Activated CD4-positive, alpha-beta T cell treated with anti-CD3 and anti-CD28 coated beads for 36 hours (primary cell): ENCODE results near the gene CCNY. TPM values are rescaled to one million over a fixed set of nuclear protein-coding genes. Genes with fewer than 3 reads are reported as not detected.
A peak's percentile ranks its signal among the peaks of the same experiment; 100 is the strongest.

ENCODE experiments used
- ATAC-seq: fragments of 200-7000 bp; cut with Tn5 transposase; one replicate; pipeline ENCODE4 v1.10.0; 2021; ENCODE audit warnings: mild to moderate bottlenecking, moderate library complexity
- CTCF ChIA-PET: fragments of 350-600 bp; sonication (Branson Sonifier 250); formaldehyde crosslinking; loops from one replicate; lab custom pipeline; 2021; ENCODE audit warnings: antibody characterized with exemption; lab: Charles Lee
- POLR2A ChIA-PET: fragments of 350-600 bp; sonication (Branson Sonifier 250); formaldehyde crosslinking; loops from one replicate; lab custom pipeline; 2021; ENCODE audit warnings: antibody characterized with exemption, inconsistent platforms; lab: Charles Lee
- DNase-seq: peaks from one replicate; pipeline ENCODE4 v3.0.0-alpha.2; 2020
- H3K27ac Mint-ChIP-seq: one replicate; pipeline ENCODE4 v1.8.0; 2021; ENCODE audit warnings: mixed read lengths
- H3K27me3 Mint-ChIP-seq: one replicate; pipeline ENCODE4 v1.8.0; 2021; ENCODE audit warnings: mixed read lengths
- H3K36me3 Mint-ChIP-seq: one replicate; pipeline ENCODE4 v1.8.0; 2021; ENCODE audit warnings: low read depth, mixed read lengths
- H3K4me1 Mint-ChIP-seq: one replicate; pipeline ENCODE4 v1.8.0; 2021; ENCODE audit warnings: mixed read lengths
- H3K4me3 Mint-ChIP-seq: one replicate; pipeline ENCODE4 v1.8.0; 2021; ENCODE audit warnings: mild to moderate bottlenecking, moderate library complexity, mixed read lengths
- H3K9me3 Mint-ChIP-seq: one replicate; pipeline ENCODE4 v1.8.0; 2021; ENCODE audit warnings: low read depth, mixed read lengths
- intact Hi-C, 2 experiments: fragments of 100-400 bp; cut with DNase I in 1 of 2; cut with micrococcal nuclease in 1 of 2; formaldehyde crosslinking; loops; one replicate each; pipeline versions ENCODE4 v1.14.2 to v1.15.1; 2022 to 2024; cut with DNase I, micrococcal nuclease
- total RNA-seq, 2 experiments: library from RNA; stranded (reverse); gene quantifications; one replicate each; pipeline ENCODE4 v1.2.3, GENCODE V29; 2021

The CCNY gene
- total RNA-seq, 2 experiments from 2014 or later = 49.4 to 54.0 TPM

DNA sequence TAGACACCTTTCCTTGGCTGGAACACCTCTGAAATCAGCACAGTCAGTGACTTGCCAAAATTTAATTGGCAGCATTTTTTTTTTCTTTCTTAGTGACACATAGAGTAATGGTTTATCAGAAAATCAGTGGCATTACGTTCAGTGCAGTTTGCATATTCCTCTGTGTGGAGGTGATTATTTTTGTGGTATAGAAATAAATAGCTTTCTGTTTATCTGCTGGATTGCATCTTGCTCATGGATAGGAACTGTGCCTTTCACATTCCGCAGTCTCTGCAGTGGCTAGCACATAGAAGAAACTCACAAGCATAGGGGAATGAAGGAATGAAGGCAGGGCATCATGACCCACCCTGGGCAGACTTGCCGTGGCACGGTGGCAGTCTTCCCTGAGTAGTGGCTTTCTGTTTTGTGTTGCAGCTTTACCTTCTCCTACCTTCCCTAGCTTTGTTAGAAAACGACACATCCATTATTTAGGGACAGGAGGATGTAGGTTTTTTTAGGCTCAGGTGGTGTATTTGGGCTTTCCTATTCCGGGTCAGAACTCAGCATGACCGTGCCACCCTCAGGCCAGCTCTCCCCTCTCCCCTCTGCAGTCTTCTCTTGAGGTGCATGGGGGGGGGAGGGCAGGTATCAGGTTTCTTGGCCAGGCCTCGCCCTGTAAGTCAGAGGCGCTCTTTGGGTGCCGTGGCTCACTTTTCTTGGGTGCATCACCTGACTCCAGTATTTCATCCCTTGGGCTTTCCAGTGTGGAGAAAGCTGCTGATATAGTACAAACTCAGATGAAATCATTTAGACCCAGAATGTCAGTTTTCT is 156.3 kb downstream of the CCNY start:
- DNase-seq = no peak
- Mint-ChIP-seq H3K27ac (no peak overlapping the region), H3K27me3 (no peaks in the 10 kb centered on the region), H3K4me1 (peaks cover 39% of the 10 kb centered on the region), H3K9me3 (no peaks in the 10 kb centered on the region), H3K4me3 (no peak overlapping the region), H3K36me3 (peaks cover 4% of the 10 kb centered on the region)
- CTCF ChIA-PET = no interaction called here
- ATAC-seq = no peak
- intact Hi-C loops = no loop called here
- POLR2A ChIA-PET = interaction anchor here (0.7 kb wide), 1 partner anchor 33 kb away, joined by 3 read pairs; no protein-coding TSS in a partner anchor

DNA sequence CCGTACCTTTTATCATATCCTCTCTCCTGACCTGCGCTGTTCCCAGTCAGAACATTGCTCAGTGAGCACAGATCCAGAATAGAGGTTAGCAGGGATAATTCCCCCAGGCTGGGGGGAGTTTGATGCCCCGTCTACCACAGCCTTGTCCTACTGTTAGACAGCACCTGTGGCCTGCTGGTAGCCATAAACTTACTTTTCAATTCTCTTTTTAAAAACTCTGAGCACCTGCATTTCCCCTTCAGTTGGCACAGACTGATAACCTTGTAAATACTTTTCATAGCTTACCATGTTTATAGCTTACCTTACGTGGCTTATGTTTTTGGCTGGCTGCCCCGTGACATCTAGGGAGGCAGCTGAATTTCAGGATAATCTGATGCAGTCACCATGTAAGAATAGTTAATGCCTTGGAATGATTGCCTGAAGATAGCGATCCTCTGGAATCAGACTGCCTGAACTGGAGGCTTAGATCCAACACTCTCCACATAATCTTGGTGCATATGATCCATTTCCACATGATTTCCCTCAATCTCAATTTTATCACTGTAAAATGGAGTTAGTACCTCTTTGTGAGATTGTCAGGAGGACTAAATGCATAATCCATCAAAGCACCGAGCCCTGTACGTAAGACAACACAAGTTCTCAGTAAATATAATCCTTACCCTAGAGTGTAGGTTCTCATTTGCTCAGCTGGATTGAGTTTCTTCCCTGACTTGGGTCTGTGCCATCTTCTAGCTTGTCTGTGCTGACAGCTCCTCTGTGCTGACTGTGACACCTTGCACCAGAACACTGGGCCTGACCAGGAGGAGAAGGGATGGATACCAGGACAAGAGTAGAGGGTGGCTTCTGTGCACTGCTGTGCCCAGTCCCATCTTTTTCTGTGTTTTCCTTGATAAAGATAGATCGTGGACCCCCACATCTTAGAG is 157.1 kb downstream of the CCNY start:
- ChIA-PET CTCF (no interaction called here), POLR2A (no interaction called here)
- Mint-ChIP-seq H3K36me3 (peaks cover 6% of the 10 kb centered on the region), H3K4me3 (no peak overlapping the region), H3K27me3 (no peaks in the 10 kb centered on the region), H3K4me1 (peaks cover 48% of the 10 kb centered on the region), H3K9me3 (no peaks in the 10 kb centered on the region), H3K27ac (no peak overlapping the region)
- ATAC-seq (no peak), DNase-seq (no peak)
- intact Hi-C loops = no loop called here

- Mint-ChIP-seq H3K9me3 (no peaks in the 10 kb centered on the region), H3K27me3 (no peaks in the 10 kb centered on the region), H3K4me3 (no peak overlapping the region), H3K27ac (peak overlapping the region; percentile 33), H3K36me3 (peaks cover 6% of the 10 kb centered on the region), H3K4me1 (peaks cover 55% of the 10 kb centered on the region)
- intact Hi-C loops = no loop called here
- ATAC-seq (no peak), DNase-seq (no peak)
- CTCF ChIA-PET = no interaction called here
- POLR2A ChIA-PET = no interaction called here
These were observed 159.3 kb downstream of the CCNY start for GRCh38 chr10:35495521-35496119.

DNA sequence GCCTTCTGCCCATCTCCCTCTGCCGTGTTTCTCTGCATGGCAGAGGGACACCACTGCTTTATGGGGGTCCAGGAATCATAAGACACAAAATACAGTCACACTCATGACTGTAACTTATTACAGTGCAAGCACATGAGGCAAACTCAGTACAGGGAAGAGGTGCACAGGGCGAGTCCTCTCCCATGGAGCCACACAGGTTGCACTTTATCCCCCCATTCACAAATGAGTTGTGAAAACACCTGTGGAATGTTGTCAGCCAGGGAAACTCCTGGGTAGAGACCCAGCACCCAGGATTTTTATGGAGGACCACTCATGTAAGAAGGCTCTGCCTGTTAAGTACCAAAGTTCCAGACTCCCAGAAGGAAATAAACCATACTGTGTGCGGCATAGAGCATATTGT is 161.6 kb downstream of the CCNY start:
- DNase-seq = no peak
- H3K4me1 Mint-ChIP-seq = peaks cover 44% of the 10 kb centered on the region
- H3K27me3 Mint-ChIP-seq = no peaks in the 10 kb centered on the region
- ChIA-PET POLR2A (interaction anchor here (0.7 kb wide), 1 partner anchor 46 kb away, joined by 8 read pairs; no protein-coding TSS in a partner anchor), CTCF (interaction anchor here (0.6 kb wide), 1 partner anchor 8 kb away, joined by 3 read pairs; no protein-coding TSS in a partner anchor)
- no peaks in the 10 kb centered on the region for H3K9me3 Mint-ChIP-seq
- no peak overlapping the region for H3K4me3 Mint-ChIP-seq
- intact Hi-C loops = no loop called here
- no peak overlapping the region for H3K27ac Mint-ChIP-seq
- peaks cover 4% of the 10 kb centered on the region for H3K36me3 Mint-ChIP-seq
- ATAC-seq = no peak

DNA sequence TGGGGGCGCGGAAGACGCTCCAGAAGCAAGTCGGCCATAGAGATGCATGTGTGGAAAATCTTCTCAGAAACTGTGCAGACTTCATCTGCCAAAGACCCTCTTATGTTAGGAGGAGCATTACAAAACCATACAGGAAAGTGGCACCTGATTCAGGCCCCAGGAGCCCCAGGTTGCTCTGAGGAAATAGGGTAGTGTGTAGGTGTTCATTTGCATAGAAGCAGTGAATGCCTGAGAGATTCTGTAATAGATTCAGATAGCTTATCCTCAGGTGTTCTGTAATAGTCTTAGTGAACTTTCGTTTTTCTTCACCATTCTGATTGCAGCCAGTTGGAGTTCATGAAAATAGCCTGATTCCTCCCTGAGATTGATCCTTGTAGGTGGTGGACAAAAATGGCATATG is 162.4 kb downstream of the CCNY start:
- Mint-ChIP-seq H3K4me1 (peaks cover 40% of the 10 kb centered on the region), H3K9me3 (no peaks in the 10 kb centered on the region), H3K4me3 (no peak overlapping the region), H3K27me3 (no peaks in the 10 kb centered on the region), H3K36me3 (peaks cover 4% of the 10 kb centered on the region), H3K27ac (no peak overlapping the region)
- ChIA-PET CTCF (interaction anchor here (0.5 to 0.7 kb wide), 3 partner anchors 50 to 258 kb away, joined by 3 to 4 read pairs (median 3); no protein-coding TSS in a partner anchor), POLR2A (interaction anchor here (0.6 kb wide), 1 partner anchor 1946 kb away, joined by 8 read pairs; no protein-coding TSS in a partner anchor)
- DNase-seq (no peak), ATAC-seq (no peak)
- intact Hi-C loops = no loop called here

GRCh38 chr10:35501923-35502322 is 165.6 kb downstream of the CCNY start:
- Mint-ChIP-seq H3K27ac (no peak overlapping the region), H3K36me3 (peaks cover 5% of the 10 kb centered on the region), H3K9me3 (no peaks in the 10 kb centered on the region), H3K4me3 (no peak overlapping the region), H3K27me3 (no peaks in the 10 kb centered on the region), H3K4me1 (peaks cover 22% of the 10 kb centered on the region)
- DNase-seq (no peak), ATAC-seq (no peak)
- ChIA-PET CTCF (interaction anchor here (0.7 to 1.5 kb wide), 3 partner anchors 19 to 508 kb away, joined by 3 to 5 read pairs (median 4); no protein-coding TSS in a partner anchor), POLR2A (no interaction called here)
- intact Hi-C loops = no loop called here

DNA sequence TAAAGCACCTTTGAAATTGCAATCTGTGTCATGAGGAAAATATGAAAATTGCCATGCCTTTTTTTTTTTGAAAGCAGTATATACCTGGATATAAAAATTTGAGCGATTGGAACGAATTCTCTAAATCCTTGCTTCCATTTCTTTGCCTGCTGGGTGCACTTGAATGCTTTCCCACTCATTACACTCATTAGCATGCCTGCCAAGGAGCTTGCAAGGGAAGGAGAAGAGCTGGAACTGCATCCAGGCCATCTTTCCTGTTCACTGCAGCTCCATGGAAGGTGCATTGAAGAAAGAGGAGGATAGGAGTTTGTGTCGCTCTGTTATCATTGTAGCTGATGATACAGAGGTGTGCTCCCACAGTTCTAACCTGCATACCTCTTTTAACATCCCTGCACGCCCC is 166.4 kb downstream of the CCNY start:
- peaks cover 21% of the 10 kb centered on the region for H3K4me1 Mint-ChIP-seq
- no peaks in the 10 kb centered on the region for H3K9me3 Mint-ChIP-seq
- peaks cover 4% of the 10 kb centered on the region for H3K36me3 Mint-ChIP-seq
- H3K4me3 Mint-ChIP-seq = no peak overlapping the region
- intact Hi-C loops = no loop called here
- H3K27me3 Mint-ChIP-seq = no peaks in the 10 kb centered on the region
- POLR2A ChIA-PET = no interaction called here
- CTCF ChIA-PET = no interaction called here
- ATAC-seq (no peak), DNase-seq (no peak)
- no peak overlapping the region for H3K27ac Mint-ChIP-seq

DNA sequence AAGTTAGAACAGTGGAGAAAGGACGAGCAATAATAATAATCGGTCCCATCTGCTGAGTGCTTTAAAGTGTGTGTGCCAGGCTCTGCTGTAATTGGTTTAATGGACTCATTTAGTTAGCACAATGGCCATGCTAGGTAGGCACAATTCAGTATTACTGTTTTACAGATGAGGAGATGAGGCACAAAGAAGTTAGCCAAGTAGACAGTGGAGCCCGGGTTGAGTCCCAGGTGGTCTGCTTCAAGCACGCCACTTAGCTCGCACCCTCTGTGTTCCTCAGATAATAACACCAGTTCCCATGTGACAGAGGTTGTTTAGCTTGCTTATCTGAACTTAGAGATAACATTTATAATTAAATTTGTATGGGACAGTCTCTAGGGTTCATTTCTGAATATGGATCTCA is 167.3 kb downstream of the CCNY start:
- H3K4me1 Mint-ChIP-seq = peaks cover 12% of the 10 kb centered on the region
- H3K9me3 Mint-ChIP-seq = no peaks in the 10 kb centered on the region
- H3K27ac Mint-ChIP-seq = no peak overlapping the region
- peaks cover 5% of the 10 kb centered on the region for H3K36me3 Mint-ChIP-seq
- H3K27me3 Mint-ChIP-seq = no peaks in the 10 kb centered on the region
- no peak for DNase-seq
- ATAC-seq = no peak
- H3K4me3 Mint-ChIP-seq = no peak overlapping the region
- intact Hi-C loops = no loop called here
- ChIA-PET POLR2A (no interaction called here), CTCF (no interaction called here)

- H3K27me3 Mint-ChIP-seq = no peaks in the 10 kb centered on the region
- ChIA-PET CTCF (no interaction called here), POLR2A (no interaction called here)
- ATAC-seq (no peak), DNase-seq (no peak)
- H3K4me3 Mint-ChIP-seq = no peak overlapping the region
- peaks cover 6% of the 10 kb centered on the region for H3K4me1 Mint-ChIP-seq
- intact Hi-C loops = no loop called here
- peaks cover 5% of the 10 kb centered on the region for H3K36me3 Mint-ChIP-seq
- H3K27ac Mint-ChIP-seq = no peak overlapping the region
- H3K9me3 Mint-ChIP-seq = no peaks in the 10 kb centered on the region
These were observed 167.8 kb downstream of the CCNY start for GRCh38 chr10:35504132-35504531.

- H3K27ac Mint-ChIP-seq = no peak overlapping the region
- intact Hi-C loops = no loop called here
- ChIA-PET POLR2A (no interaction called here), CTCF (interaction anchor here (0.6 to 1.3 kb wide), 3 partner anchors 57 to 1004 kb away, joined by 3 to 5 read pairs (median 3); no protein-coding TSS in a partner anchor)
- H3K27me3 Mint-ChIP-seq = no peaks in the 10 kb centered on the region
- DNase-seq (no peak), ATAC-seq (no peak)
- no peaks in the 10 kb centered on the region for H3K9me3 Mint-ChIP-seq
- H3K36me3 Mint-ChIP-seq = peaks cover 5% of the 10 kb centered on the region
- no peak overlapping the region for H3K4me3 Mint-ChIP-seq
- peaks cover 6% of the 10 kb centered on the region for H3K4me1 Mint-ChIP-seq
These were observed 169.0 kb downstream of the CCNY start for GRCh38 chr10:35505241-35505873.

GRCh38 chr10:35506741-35507140 is 170.4 kb downstream of the CCNY start:
- H3K27me3 Mint-ChIP-seq = no peaks in the 10 kb centered on the region
- peaks cover 10% of the 10 kb centered on the region for H3K36me3 Mint-ChIP-seq
- no peak overlapping the region for H3K4me3 Mint-ChIP-seq
- H3K27ac Mint-ChIP-seq = no peak overlapping the region
- H3K9me3 Mint-ChIP-seq = no peaks in the 10 kb centered on the region
- DNase-seq (no peak), ATAC-seq (no peak)
- H3K4me1 Mint-ChIP-seq = peaks cover 12% of the 10 kb centered on the region
- CTCF ChIA-PET = no interaction called here
- intact Hi-C loops = no loop called here
- POLR2A ChIA-PET = no interaction called here
